ENCODE data around the gene C8G. TPM values are rescaled to one million over a fixed set of nuclear protein-coding genes. Genes with fewer than 3 reads are reported as not detected.

Gene C8G
- total and polyA plus RNA-seq, 9 of the 15 experiments (the other 6 are each of a cell fraction or from before 2014, with no cell fraction given) = 0.35 to 5.9 (median 2.7) TPM; not detected in 2

- no peak for TF ChIP-seq NCOA2 (IDR thresholded peaks at IDR 0.05; ENCODE audit: partially characterized antibody in 2 of 2)
- TF ChIP-seq TFAP4 (CRISPR knock-in tag; IDR thresholded peaks at IDR 0.05; ENCODE audit: borderline replicate concordance) = peak; percentile 83
- no peak for TF ChIP-seq RBM25 (IDR thresholded peaks at IDR 0.05; ENCODE audit: low read depth, low read length, severe bottlenecking)
- TF ChIP-seq MXI1 (IDR thresholded peaks at IDR 0.05; ENCODE audit: low read depth, low read length) = 0 out of 2 replicates have a peak, but pooled peaks have one; percentile 1
- no peak for TF ChIP-seq ZNF184 (CRISPR knock-in tag; IDR thresholded peaks at IDR 0.05)
- peak; percentile 77; the same call in 1 of the 2 replicates for TF ChIP-seq ZNF165 (CRISPR knock-in tag; IDR thresholded peaks at IDR 0.05; ENCODE audit: borderline replicate concordance)
- TF ChIP-seq SIX5 (IDR thresholded peaks at IDR 0.05; ENCODE audit: borderline replicate concordance in 1 of 2, insufficient read depth in 1 of 2, low read depth in 1 of 2, low read length in 2 of 2) = 0 out of 4 replicates have a peak, but pooled peaks have one; percentile 16 to 25
- TF ChIP-seq, protein P1, sequence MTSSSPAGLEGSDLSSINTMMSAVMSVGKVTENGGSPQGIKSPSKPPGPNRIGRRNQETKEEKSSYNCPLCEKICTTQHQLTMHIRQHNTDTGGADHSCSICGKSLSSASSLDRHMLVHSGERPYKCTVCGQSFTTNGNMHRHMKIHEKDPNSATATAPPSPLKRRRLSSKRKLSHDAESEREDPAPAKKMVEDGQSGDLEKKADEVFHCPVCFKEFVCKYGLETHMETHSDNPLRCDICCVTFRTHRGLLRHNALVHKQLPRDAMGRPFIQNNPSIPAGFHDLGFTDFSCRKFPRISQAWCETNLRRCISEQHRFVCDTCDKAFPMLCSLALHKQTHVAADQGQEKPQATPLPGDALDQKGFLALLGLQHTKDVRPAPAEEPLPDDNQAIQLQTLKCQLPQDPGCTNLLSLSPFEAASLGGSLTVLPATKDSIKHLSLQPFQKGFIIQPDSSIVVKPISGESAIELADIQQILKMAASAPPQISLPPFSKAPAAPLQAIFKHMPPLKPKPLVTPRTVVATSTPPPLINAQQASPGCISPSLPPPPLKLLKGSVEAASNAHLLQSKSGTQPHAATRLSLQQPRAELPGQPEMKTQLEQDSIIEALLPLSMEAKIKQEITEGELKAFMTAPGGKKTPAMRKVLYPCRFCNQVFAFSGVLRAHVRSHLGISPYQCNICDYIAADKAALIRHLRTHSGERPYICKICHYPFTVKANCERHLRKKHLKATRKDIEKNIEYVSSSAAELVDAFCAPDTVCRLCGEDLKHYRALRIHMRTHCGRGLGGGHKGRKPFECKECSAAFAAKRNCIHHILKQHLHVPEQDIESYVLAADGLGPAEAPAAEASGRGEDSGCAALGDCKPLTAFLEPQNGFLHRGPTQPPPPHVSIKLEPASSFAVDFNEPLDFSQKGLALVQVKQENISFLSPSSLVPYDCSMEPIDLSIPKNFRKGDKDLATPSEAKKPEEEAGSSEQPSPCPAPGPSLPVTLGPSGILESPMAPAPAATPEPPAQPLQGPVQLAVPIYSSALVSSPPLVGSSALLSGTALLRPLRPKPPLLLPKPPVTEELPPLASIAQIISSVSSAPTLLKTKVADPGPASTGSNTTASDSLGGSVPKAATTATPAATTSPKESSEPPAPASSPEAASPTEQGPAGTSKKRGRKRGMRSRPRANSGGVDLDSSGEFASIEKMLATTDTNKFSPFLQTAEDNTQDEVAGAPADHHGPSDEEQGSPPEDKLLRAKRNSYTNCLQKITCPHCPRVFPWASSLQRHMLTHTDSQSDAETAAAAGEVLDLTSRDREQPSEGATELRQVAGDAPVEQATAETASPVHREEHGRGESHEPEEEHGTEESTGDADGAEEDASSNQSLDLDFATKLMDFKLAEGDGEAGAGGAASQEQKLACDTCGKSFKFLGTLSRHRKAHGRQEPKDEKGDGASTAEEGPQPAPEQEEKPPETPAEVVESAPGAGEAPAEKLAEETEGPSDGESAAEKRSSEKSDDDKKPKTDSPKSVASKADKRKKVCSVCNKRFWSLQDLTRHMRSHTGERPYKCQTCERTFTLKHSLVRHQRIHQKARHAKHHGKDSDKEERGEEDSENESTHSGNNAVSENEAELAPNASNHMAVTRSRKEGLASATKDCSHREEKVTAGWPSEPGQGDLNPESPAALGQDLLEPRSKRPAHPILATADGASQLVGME (CRISPR knock-in tag; IDR thresholded peaks at IDR 0.05) = 0 out of 2 replicates have a peak, but pooled peaks have one; percentile 20
- peak; percentile 64; the same call in 1 of the 2 replicates for TF ChIP-seq RFX7 (CRISPR knock-in tag; IDR thresholded peaks at IDR 0.05)
- TF ChIP-seq ZNF263 (CRISPR knock-in tag; IDR thresholded peaks at IDR 0.05; ENCODE audit: borderline replicate concordance) = no peak; the same call in 1 of the 2 replicates
- TF ChIP-seq, protein P2, sequence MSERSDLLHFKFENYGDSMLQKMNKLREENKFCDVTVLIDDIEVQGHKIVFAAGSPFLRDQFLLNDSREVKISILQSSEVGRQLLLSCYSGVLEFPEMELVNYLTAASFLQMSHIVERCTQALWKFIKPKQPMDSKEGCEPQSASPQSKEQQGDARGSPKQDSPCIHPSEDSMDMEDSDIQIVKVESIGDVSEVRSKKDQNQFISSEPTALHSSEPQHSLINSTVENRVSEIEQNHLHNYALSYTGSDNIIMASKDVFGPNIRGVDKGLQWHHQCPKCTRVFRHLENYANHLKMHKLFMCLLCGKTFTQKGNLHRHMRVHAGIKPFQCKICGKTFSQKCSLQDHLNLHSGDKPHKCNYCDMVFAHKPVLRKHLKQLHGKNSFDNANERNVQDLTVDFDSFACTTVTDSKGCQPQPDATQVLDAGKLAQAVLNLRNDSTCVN (CRISPR knock-in tag; IDR thresholded peaks at IDR 0.05) = peak; percentile 69; the same call in 1 of the 2 replicates
- TF ChIP-seq, protein P3, sequence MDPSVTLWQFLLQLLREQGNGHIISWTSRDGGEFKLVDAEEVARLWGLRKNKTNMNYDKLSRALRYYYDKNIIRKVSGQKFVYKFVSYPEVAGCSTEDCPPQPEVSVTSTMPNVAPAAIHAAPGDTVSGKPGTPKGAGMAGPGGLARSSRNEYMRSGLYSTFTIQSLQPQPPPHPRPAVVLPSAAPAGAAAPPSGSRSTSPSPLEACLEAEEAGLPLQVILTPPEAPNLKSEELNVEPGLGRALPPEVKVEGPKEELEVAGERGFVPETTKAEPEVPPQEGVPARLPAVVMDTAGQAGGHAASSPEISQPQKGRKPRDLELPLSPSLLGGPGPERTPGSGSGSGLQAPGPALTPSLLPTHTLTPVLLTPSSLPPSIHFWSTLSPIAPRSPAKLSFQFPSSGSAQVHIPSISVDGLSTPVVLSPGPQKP (CRISPR knock-in tag; IDR thresholded peaks at IDR 0.05) = no peak
- no peak for TF ChIP-seq MCM7 (IDR thresholded peaks at IDR 0.05)
- TF ChIP-seq NRF1 (conservative IDR thresholded peaks at IDR 0.05 in 1 of 2, IDR thresholded peaks at IDR 0.05 in 1 of 2) = peak; percentile 96 to 97
- TF ChIP-seq ZNF408 (CRISPR knock-in tag; IDR thresholded peaks at IDR 0.05; ENCODE audit: low read depth) = no peak
- TF ChIP-seq GABPA (tag; conservative IDR thresholded peaks at IDR 0.05; ENCODE audit: low read depth) = peak; percentile 92
- no peak for TF ChIP-seq IRF2 (CRISPR knock-in tag; IDR thresholded peaks at IDR 0.05)
- no peak for TF ChIP-seq MTF1 (CRISPR knock-in tag; IDR thresholded peaks at IDR 0.05; ENCODE audit: borderline replicate concordance)
These were observed at the start of gene C8G, which contains the start of gene FBXW5 (continued) for GRCh38 chr9:136944519-136945332.
